Lung (tissue), 12 donors: ENCODE results near the gene BCL10. TPM values are rescaled to one million over a fixed set of nuclear protein-coding genes. Genes with fewer than 3 reads are reported as not detected.
A peak's percentile ranks its signal among the peaks of the same experiment; 100 is the strongest.

Experiments
- ATAC-seq: fragments of 200-7000 bp; cut with Tn5 transposase; one replicate; pipeline ENCODE4 v1.9.1; 2020; ENCODE audit warnings: moderate number of reproducible peaks; ENCODE audit not compliant: insufficient read depth, low FRiP score
- DNase-seq, 3 donors: peaks; one replicate each; pipeline ENCODE4 v3.0.0-alpha.2; 2013 to 2017
- H3K27ac ChIP-seq, 2 donors: one replicate each; pipeline ENCODE4 v1.5.1; 2013; ENCODE audit warnings: mild to moderate bottlenecking in 2 of 2, moderate library complexity in 2 of 2, control low read depth in 1 of 2, inconsistent platforms in 1 of 2, low read depth in 1 of 2, low read length in 1 of 2
- H3K27me3 ChIP-seq, 3 donors: one replicate each; pipeline ENCODE4 v1.5.1; 2013; ENCODE audit warnings: low read length in 2 of 3; ENCODE audit not compliant: control insufficient read depth in 3 of 3, insufficient read depth in 3 of 3
- H3K36me3 ChIP-seq, 4 donors: one replicate each; pipeline ENCODE4 v1.5.1; 2013; ENCODE audit warnings: low read length in 4 of 4, mild to moderate bottlenecking in 1 of 4, moderate library complexity in 1 of 4; ENCODE audit not compliant: control insufficient read depth in 4 of 4, insufficient read depth in 4 of 4
- H3K4me1 ChIP-seq, 5 donors: one replicate each; pipeline ENCODE4 v1.5.1; 2013; ENCODE audit warnings: low read length in 5 of 5, mild to moderate bottlenecking in 2 of 5, moderate library complexity in 1 of 5; ENCODE audit not compliant: control insufficient read depth in 5 of 5, insufficient read depth in 5 of 5
- H3K4me3 ChIP-seq: one replicate; pipeline ENCODE4 v1.5.1; 2013; ENCODE audit warnings: mild to moderate bottlenecking, control low read depth, moderate library complexity
- H3K9ac ChIP-seq, 2 donors: one replicate each; pipeline ENCODE4 v1.5.1; 2013; ENCODE audit warnings: low read length in 2 of 2, control low read depth in 1 of 2; ENCODE audit not compliant: insufficient read depth in 1 of 2
- H3K9me3 ChIP-seq, 4 donors: one replicate each; pipeline ENCODE4 v1.5.1; 2013; ENCODE audit warnings: low read length in 3 of 4, mild to moderate bottlenecking in 1 of 4, moderate library complexity in 1 of 4; ENCODE audit not compliant: control insufficient read depth in 4 of 4, insufficient read depth in 3 of 4
- WGBS, 2 donors: extraction: QIAGEN DNeasy Blood & Tissue Kit; methylation state at CpG; one replicate each; pipeline ENCODE4 v1.1.7; 2013; 5-methylcytosine and 5-hydroxymethylcytosine counted together
- polyA plus RNA-seq, 2 donors: library from polyadenylated mRNA; stranded (reverse); fragments of 200-250 nt; gene quantifications; one replicate each; pipeline ENCODE4 v1.2.1, GENCODE V29; 2013
- total RNA-seq, 2 donors: library from RNA; depleted of rRNA in 1 of 2; stranded (reverse); fragments of >200 nt in 1 of 2; gene quantifications; one replicate each; pipeline ENCODE4 v1.2.1, GENCODE V29; 2014 to 2021
- TF ChIP-seq, protein P1 (sequence below): IDR thresholded peaks from 2 replicates; pipeline ENCODE4 v1.5.1; 2012; ENCODE audit warnings: mild to moderate bottlenecking; ENCODE audit errors: control extremely low read depth, extremely low read depth
- donor health status: control.
- donor health status: control.
- donor health status: Bipolar disorder and iron deficiency.
- donor health status: healthy.
- donor health status: DM: yes; HTN: yes; CAD: no.

Gene BCL10
- total and polyA plus RNA-seq, 4 donors = 9.9 to 32.3 (median 18.8) TPM

DNA sequence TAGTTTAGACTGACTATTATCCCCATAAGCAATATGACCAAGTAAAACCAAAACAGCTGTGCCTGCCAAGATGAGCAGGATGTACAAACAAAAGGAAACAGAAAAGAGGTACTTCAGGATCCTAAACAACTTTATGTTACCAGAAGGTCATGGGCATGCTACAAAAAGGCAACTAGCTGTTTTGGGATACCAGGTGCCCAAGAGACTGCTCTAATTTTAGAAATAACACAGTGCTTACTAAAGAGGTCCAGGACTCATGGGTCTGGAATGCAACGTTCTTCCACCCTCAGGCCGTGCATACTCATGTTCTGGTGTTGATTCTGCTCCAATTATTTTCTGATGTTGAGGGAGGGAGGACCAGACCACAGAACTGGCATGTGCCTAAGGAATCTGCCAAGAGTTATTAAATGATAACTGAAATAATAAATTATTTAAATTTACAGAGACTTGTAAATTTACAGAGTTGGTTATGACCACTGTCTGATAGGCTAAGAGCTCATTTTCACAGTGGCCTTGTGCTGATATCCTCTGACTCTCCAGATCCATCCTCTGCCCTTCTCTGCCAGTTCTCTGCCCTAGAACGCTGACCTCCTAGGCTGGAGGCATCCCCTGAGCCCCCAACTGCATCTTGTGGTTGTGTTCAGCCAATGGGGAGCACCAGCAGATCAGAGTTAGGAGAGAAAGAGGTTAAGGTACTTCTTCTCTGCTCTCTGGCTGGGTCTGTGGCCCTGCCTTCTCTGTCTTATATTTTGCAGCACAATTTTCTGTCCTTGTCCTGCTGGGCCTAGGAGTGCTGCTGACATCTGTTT, 37.7 kb upstream of the BCL10 start:
- Histone ChIP-seq H3K4me3 (no peak overlapping the region), H3K27ac (peak overlapping the region; percentile 55 to 95), H3K36me3 (no peaks in the 10 kb centered on the region), H3K9me3 (no peaks in the 10 kb centered on the region), H3K9ac (no peak overlapping the region), H3K27me3 (no peaks in the 10 kb centered on the region), H3K4me1 (peaks cover 6 to 41% (median 10%) of the 10 kb centered on the region in 5 donors)
- WGBS, 2 donors = 53 to 76% methylated on average over 3 of the region's 3 CpGs
- TF ChIP-seq, protein P1, sequence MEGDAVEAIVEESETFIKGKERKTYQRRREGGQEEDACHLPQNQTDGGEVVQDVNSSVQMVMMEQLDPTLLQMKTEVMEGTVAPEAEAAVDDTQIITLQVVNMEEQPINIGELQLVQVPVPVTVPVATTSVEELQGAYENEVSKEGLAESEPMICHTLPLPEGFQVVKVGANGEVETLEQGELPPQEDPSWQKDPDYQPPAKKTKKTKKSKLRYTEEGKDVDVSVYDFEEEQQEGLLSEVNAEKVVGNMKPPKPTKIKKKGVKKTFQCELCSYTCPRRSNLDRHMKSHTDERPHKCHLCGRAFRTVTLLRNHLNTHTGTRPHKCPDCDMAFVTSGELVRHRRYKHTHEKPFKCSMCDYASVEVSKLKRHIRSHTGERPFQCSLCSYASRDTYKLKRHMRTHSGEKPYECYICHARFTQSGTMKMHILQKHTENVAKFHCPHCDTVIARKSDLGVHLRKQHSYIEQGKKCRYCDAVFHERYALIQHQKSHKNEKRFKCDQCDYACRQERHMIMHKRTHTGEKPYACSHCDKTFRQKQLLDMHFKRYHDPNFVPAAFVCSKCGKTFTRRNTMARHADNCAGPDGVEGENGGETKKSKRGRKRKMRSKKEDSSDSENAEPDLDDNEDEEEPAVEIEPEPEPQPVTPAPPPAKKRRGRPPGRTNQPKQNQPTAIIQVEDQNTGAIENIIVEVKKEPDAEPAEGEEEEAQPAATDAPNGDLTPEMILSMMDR = no peak
- no peak for DNase-seq
- peak; percentile 81 for ATAC-seq

DNA sequence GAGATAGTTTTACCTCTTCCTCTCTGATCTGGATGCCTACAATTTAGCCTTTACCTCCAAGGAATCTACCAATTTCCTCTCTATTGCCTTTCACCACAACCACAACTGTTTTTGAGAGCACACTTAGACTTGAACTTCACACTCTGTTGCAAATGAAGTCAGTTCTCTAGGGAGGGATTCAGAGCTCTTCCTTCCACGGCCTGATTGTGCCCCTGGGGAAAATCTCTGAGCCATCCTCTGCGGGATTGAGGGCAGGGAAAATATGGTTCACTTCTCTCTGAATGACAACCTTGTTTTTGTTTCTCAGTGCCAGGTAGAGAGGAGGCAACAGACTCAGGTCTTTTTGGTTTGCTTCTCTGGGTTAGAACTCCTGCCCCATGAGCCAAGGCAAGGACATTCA, 35.4 kb upstream of the BCL10 start:
- Histone ChIP-seq H3K9ac (no peak overlapping the region), H3K4me1 (peaks cover 8 to 27% (median 10%) of the 10 kb centered on the region in 5 donors), H3K9me3 (peaks cover 0 to under 1% (median 0%) of the 10 kb centered on the region in 4 donors), H3K27me3 (no peaks in the 10 kb centered on the region), H3K27ac (no peak overlapping the region), H3K4me3 (no peak overlapping the region), H3K36me3 (no peaks in the 10 kb centered on the region)
- DNase-seq (no peak), ATAC-seq (no peak)
- 84 to 89% methylated on average over 2 of the region's 2 CpGs for WGBS, 2 donors
- TF ChIP-seq, protein P1 = no peak

DNA sequence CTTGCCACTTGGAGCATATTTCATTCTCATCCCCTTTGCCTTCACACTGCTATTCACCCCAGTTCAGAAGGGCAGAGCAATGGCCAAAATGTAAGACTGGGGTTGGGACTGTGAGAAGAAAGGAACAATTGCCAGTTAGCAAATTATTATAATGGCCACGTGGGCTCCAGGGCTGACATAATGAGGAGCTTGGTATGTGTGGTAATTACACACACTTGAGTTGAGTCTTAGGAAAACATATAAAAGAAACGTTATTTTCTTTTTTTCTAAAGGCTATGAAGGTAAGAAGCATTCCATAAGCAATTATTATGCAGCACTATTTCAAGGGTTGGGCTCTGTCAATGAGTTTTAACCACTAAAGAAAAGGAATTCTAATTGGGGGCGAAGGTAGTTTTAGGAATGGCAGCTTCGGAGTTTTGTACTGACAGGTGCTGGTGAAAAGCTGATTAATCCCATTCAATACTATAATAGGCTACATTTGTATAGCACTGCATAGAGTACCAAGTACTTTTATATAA, 32.5 kb upstream of the BCL10 start:
- TF ChIP-seq, protein P1 = no peak
- peaks cover 0 to 12% (median 4%) of the 10 kb centered on the region in 5 donors for H3K4me1 ChIP-seq
- H3K9ac ChIP-seq = no peak overlapping the region
- H3K4me3 ChIP-seq = no peak overlapping the region
- no peak for ATAC-seq
- H3K27me3 ChIP-seq = no peaks in the 10 kb centered on the region
- 63 to 76% methylated on average over 4 of the region's 4 CpGs for WGBS, 2 donors
- H3K9me3 ChIP-seq = peaks cover 0 to 2% (median 0%) of the 10 kb centered on the region in 4 donors
- DNase-seq = no peak
- peak overlapping the region in 1 of 2 donors; percentile 18 for H3K27ac ChIP-seq
- no peaks in the 10 kb centered on the region for H3K36me3 ChIP-seq
